ENCODE results near the gene LURAP1L. TPM values are rescaled to one million over a fixed set of nuclear protein-coding genes. Genes with fewer than 3 reads are reported as not detected.

The LURAP1L gene
- total and polyA plus RNA-seq, 2 donors (not counting 1 experiment from before 2014, with no cell fraction given) = 39.9 to 94.1 TPM

DNA sequence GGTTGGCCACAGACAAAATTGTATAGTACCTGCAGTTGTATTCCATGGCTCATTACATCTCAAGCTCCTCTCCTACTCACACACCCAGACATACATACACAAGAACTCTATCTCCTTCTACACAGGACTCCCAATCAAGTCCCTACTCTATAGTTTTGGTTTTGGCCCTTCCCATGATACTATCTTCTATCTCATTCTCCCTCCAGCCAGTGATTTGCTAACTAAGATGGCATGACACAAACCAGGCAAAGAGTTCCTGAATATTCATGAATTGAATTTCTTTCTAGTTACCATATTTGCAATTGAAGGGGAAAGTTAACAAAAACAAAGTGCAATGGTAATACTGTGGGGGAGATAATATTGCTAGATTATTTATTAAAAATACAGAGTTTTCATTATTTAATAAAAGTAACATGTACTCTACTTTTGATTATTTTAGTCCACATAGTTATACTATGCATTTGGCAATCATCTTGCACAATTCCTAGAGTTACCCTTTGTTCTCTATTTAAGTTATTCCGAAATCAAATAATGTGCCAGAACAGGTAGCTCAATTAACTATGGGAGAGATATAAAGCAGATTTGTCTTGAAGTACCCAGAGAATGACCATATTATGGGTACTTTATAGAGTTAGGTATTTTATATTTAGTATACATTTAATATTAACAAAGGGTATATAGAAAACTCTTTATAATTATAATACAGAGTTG is 9.6 kb upstream of the LURAP1L start:
- no peak for DNase-seq (ENCODE audit: low read depth in 2 of 2)
- TF ChIP-seq, protein P1, sequence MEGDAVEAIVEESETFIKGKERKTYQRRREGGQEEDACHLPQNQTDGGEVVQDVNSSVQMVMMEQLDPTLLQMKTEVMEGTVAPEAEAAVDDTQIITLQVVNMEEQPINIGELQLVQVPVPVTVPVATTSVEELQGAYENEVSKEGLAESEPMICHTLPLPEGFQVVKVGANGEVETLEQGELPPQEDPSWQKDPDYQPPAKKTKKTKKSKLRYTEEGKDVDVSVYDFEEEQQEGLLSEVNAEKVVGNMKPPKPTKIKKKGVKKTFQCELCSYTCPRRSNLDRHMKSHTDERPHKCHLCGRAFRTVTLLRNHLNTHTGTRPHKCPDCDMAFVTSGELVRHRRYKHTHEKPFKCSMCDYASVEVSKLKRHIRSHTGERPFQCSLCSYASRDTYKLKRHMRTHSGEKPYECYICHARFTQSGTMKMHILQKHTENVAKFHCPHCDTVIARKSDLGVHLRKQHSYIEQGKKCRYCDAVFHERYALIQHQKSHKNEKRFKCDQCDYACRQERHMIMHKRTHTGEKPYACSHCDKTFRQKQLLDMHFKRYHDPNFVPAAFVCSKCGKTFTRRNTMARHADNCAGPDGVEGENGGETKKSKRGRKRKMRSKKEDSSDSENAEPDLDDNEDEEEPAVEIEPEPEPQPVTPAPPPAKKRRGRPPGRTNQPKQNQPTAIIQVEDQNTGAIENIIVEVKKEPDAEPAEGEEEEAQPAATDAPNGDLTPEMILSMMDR (conservative IDR thresholded peaks at IDR 0.05 in 1 of 2, IDR thresholded peaks at IDR 0.05 in 1 of 2; ENCODE audit: low read depth in 1 of 2, low read length in 2 of 2) = no peak
- no peak for TF ChIP-seq EZH2 (IDR thresholded peaks at IDR 0.05; ENCODE audit: low read length, missing control alignments)
- H4K20me1 ChIP-seq (ENCODE audit: control insufficient read depth, extremely low read depth, insufficient read depth, low read length) = no peaks in the 10 kb centered on the region

DNA sequence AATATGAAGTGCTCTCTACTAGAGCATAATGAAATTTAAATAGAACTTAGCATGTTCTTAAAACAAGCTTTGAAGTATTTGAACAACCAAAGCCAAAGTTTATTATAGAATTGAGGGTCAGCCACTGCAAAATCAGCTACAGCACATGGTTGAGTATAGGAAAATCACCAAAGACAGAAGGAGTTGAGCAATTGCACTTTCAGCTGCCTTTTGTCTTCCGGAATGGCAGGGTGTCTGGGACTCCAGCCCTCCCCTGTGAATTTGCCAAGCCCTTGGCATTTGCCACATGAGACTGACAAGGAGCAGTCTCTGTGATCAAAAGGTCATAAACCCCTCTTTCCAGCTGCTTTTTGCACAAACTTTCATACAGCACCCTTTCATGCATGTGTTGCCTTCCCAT is 8.5 kb upstream of the LURAP1L start:
- DNase-seq (ENCODE audit: low read depth in 2 of 2) = no peak
- no peak overlapping the region for H3K4me2 ChIP-seq (ENCODE audit: extremely low read depth, insufficient read depth, low read length)
- no peaks in the 10 kb centered on the region for H3K36me3 ChIP-seq (ENCODE audit: control insufficient read depth, insufficient read depth, low read length)
- H3K9ac ChIP-seq (ENCODE audit: insufficient read depth, low read length) = no peak overlapping the region
- H3K79me2 ChIP-seq (ENCODE audit: control insufficient read depth, insufficient read depth, low read length) = no peaks in the 10 kb centered on the region
- no peak overlapping the region for H3K4me3 ChIP-seq (replicated peaks in 1 of 4; ENCODE audit: control extremely low read depth in 1 of 4, insufficient read depth in 1 of 4, low read depth in 3 of 4, low read length in 4 of 4)
- no peaks in the 10 kb centered on the region for H4K20me1 ChIP-seq (ENCODE audit: control insufficient read depth, extremely low read depth, insufficient read depth, low read length)
- H3K27ac ChIP-seq (ENCODE audit: insufficient read depth, low read length) = no peak overlapping the region
- no peaks in the 10 kb centered on the region for H3K4me1 ChIP-seq (ENCODE audit: control insufficient read depth, extremely low read depth, insufficient read depth, low read length)
- no peaks in the 10 kb centered on the region for H3K27me3 ChIP-seq (ENCODE audit: control insufficient read depth, insufficient read depth, low read length)
- H2AFZ ChIP-seq (ENCODE audit: low read length) = no peak overlapping the region
- TF ChIP-seq, protein P1 (conservative IDR thresholded peaks at IDR 0.05 in 1 of 2, IDR thresholded peaks at IDR 0.05 in 1 of 2; ENCODE audit: low read depth in 1 of 2, low read length in 2 of 2) = no peak
- TF ChIP-seq EZH2 (IDR thresholded peaks at IDR 0.05; ENCODE audit: low read length, missing control alignments) = no peak
- H3K9me3 ChIP-seq (ENCODE audit: control insufficient read depth, insufficient read depth, low read depth, low read length) = no peaks in the 10 kb centered on the region

More for the DNA sequence above, 9.6 kb upstream of the LURAP1L start:
- no peaks in the 10 kb centered on the region for H3K36me3 ChIP-seq (ENCODE audit: control insufficient read depth, insufficient read depth, low read length)
- H3K9ac ChIP-seq (ENCODE audit: insufficient read depth, low read length) = no peak overlapping the region
- H3K79me2 ChIP-seq (ENCODE audit: control insufficient read depth, insufficient read depth, low read length) = no peaks in the 10 kb centered on the region
- no peak overlapping the region for H3K4me3 ChIP-seq (replicated peaks in 1 of 4; ENCODE audit: control extremely low read depth in 1 of 4, insufficient read depth in 1 of 4, low read depth in 3 of 4, low read length in 4 of 4)
- H3K4me2 ChIP-seq (ENCODE audit: extremely low read depth, insufficient read depth, low read length) = no peak overlapping the region
- H3K9me3 ChIP-seq (ENCODE audit: control insufficient read depth, insufficient read depth, low read depth, low read length) = no peaks in the 10 kb centered on the region
- no peak overlapping the region for H3K27ac ChIP-seq (ENCODE audit: insufficient read depth, low read length)
- no peak overlapping the region for H2AFZ ChIP-seq (ENCODE audit: low read length)
- H3K27me3 ChIP-seq (ENCODE audit: control insufficient read depth, insufficient read depth, low read length) = no peaks in the 10 kb centered on the region
- H3K4me1 ChIP-seq (ENCODE audit: control insufficient read depth, extremely low read depth, insufficient read depth, low read length) = no peaks in the 10 kb centered on the region

- H3K4me1 ChIP-seq (ENCODE audit: control insufficient read depth, extremely low read depth, insufficient read depth, low read length) = no peaks in the 10 kb centered on the region
- DNase-seq (ENCODE audit: low read depth in 2 of 2) = no peak
- H3K9me3 ChIP-seq (ENCODE audit: control insufficient read depth, insufficient read depth, low read depth, low read length) = no peaks in the 10 kb centered on the region
- H3K36me3 ChIP-seq (ENCODE audit: control insufficient read depth, insufficient read depth, low read length) = no peaks in the 10 kb centered on the region
- H3K27me3 ChIP-seq (ENCODE audit: control insufficient read depth, insufficient read depth, low read length) = no peaks in the 10 kb centered on the region
- no peaks in the 10 kb centered on the region for H4K20me1 ChIP-seq (ENCODE audit: control insufficient read depth, extremely low read depth, insufficient read depth, low read length)
- H3K9ac ChIP-seq (ENCODE audit: insufficient read depth, low read length) = no peak overlapping the region
- no peak overlapping the region for H3K27ac ChIP-seq (ENCODE audit: insufficient read depth, low read length)
- H3K79me2 ChIP-seq (ENCODE audit: control insufficient read depth, insufficient read depth, low read length) = peaks cover 5% of the 10 kb centered on the region
- H3K4me3 ChIP-seq (replicated peaks in 1 of 4; ENCODE audit: control extremely low read depth in 1 of 4, insufficient read depth in 1 of 4, low read depth in 3 of 4, low read length in 4 of 4) = no peak overlapping the region
- TF ChIP-seq EZH2 (IDR thresholded peaks at IDR 0.05; ENCODE audit: low read length, missing control alignments) = no peak
- TF ChIP-seq, protein P1 (conservative IDR thresholded peaks at IDR 0.05 in 1 of 2, IDR thresholded peaks at IDR 0.05 in 1 of 2; ENCODE audit: low read depth in 1 of 2, low read length in 2 of 2) = no peak
- H2AFZ ChIP-seq (ENCODE audit: low read length) = no peak overlapping the region
- no peak overlapping the region for H3K4me2 ChIP-seq (ENCODE audit: extremely low read depth, insufficient read depth, low read length)
Observed at GRCh38 chr9:12770261-12770660, 4.6 kb upstream of the LURAP1L start.
